Anterior cingulate cortex (tissue), 58 donors: ENCODE data around the gene PCMTD2.
"Not testable (repeated sequence)": the region's sequence is repeated elsewhere in the genome, so short reads cannot be mapped to it uniquely, and the experiment has no call there.

Source experiments
- DNase-seq, 58 donors: peaks; one replicate each; lab custom pipeline; 2025; lab: John Stamatoyannopoulos, UW

PCMTD2 gene

GRCh38 chr20:64223526-64224067, 32.0 kb upstream of the PCMTD2 start:
- peak in 10 of 58 donors; percentile 6 to 22 (median 16) for DNase-seq

GRCh38 chr20:64224351-64225170, 31.0 kb upstream of the PCMTD2 start:
- peak in 4 of 58 donors; percentile 4 to 26 (median 15) for DNase-seq

DNA sequence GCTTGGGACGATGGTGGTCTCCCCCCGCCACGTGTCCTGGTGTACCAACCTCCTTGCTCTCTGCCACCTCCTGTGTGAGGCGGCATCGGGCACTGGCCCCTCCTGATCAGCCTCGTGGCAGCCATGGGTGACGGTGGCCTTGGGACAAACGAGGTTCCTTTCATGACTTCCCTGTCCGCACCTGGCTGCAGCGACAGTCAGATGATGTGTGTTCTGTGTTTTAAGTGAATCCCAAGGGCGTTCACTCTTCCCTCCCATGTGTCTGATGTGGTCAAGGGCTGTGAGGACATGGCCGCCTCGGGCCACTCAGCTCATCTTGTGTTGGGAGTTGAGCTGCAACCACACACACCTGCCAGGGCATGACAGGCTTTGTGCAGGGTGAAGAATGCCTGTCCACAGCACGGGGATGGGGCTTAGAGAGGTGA, 30.4 kb upstream of the PCMTD2 start:
- no peak for DNase-seq

DNA sequence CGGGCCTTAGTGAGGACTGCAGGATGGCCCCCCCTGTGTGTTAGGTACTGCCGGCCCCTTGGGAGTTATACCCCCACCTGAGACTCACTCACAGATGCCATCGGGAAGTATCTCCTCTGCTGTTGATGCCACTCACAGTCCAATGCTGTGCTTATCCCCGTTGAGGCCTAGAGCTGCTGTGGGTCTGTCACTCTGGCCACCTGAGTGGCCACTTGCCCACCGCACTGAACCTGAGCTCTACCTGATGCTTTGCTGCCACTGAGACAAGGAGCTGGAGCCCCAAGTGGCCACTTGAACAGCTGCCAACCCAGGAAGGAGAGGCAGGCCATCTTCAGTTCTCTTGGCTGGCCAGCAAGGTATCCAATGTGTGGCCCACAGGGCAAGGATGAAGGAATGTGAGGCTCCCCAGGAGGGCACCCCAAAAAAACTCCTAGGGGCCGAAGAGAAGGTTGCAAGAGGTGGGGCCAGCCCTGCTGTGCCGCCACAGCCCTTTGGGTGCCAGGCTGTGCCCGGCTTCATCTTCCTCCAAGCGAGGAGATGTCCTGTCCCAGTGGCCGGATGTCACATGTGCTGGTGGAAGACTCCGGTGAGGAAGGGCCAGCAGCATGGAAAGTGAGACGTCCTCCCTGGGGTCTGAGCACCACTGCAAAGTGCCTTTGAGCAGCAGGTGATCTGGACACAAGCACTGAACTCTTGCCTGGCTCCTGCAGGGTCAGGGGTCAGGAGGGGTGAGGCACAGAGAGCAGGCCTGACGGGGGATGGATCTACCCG, 29.5 kb upstream of the PCMTD2 start:
- no peak for DNase-seq

DNA sequence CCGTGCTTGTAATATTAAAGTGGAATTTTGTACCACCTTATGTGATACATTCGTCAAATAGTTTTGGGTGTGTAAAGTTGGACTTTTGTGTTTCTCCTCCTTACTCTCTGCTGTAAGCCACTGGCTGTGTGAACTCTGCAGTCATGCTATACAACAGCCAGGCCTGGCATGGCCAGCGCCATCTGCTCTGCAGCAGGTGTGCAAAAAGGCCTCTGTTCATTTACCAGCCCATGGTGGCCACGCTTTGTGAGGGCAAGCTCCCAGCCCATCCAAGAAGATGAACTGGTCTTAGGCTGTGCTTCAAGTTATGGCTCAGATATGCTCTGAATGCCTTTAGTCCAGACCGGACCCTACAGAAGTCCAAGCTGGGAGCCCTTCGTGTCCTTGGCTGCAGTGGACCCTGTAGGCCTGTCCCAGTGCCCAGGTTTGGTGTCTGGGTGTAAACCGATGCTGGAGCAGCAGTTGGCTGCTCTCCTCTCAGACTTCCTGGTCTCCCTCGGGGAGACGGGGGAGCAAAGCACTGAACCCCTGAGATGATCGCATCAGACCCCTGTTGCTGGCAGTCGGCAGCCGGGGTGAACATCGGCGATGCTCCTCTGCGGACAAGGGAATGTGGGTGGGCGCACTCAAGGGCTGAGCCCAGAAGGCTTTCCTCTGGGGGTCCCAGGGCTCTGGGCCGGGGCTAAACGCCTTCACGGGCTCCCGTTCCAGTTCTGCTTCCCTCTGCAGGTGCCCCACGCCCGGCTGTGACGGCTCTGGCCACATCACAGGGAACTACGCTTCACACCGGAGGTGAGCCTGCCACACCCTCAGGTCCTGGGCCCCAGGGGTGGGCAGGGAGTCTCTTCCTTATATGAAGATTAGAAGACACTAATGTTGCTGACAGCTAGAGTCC, 28.6 kb upstream of the PCMTD2 start:
- no peak for DNase-seq

DNA sequence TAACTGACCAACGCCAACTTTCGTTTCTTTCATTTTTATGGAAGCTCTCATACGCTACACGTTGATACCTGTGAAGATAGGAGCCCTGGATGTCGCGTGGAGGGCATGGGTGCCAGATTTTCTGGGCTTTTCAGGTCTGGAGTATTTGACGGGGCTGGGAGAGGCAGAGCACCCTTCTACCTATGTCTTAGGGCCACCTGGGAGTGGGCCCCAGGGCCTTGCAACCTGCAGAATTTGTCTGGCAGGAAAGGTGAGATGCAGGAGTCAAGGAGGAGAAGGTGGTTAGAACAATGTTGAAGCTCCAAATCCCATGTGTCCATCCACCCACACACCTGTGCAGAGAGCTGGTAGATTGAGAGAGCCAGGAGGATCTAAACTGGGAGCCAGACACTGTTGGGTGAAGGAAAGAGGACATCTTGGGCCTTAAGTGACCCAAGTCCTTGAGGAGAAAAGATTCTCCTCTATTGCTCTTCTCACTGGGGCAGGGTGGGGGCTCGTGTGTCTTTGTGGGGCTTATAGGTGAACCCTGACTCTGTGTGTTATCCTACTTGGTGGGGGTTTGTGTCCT, 27.4 kb upstream of the PCMTD2 start:
- no peak for DNase-seq

GRCh38 chr20:64228751-64229506, 26.6 kb upstream of the PCMTD2 start:
- DNase-seq: no peak

DNA sequence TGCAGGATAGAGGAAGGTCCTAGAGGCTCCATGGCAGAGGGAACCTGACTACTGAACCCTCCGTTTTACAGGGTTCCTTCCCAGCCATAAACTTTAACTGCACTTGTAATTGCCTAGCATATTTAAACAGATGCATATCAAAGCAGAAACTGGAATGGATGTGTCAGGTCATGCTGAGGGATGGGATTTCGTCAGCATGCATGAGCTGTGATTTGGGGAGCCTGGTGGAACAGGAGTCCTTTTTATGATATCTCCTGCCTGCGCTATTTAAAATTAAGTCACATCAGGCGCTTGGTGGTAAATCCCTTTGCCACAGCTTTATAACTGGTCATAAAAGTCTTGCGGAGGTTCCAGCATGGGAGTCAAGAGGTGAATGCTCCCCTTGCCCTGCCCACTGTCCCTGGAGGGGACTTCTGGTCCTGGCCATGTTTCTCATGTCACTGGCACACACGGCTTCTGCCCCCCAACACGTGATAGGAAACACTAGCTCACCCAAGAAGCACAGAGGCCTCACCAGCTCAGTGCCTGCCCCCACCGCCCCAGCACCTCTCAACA, 26.0 kb upstream of the PCMTD2 start:
- DNase-seq: no peak

DNA sequence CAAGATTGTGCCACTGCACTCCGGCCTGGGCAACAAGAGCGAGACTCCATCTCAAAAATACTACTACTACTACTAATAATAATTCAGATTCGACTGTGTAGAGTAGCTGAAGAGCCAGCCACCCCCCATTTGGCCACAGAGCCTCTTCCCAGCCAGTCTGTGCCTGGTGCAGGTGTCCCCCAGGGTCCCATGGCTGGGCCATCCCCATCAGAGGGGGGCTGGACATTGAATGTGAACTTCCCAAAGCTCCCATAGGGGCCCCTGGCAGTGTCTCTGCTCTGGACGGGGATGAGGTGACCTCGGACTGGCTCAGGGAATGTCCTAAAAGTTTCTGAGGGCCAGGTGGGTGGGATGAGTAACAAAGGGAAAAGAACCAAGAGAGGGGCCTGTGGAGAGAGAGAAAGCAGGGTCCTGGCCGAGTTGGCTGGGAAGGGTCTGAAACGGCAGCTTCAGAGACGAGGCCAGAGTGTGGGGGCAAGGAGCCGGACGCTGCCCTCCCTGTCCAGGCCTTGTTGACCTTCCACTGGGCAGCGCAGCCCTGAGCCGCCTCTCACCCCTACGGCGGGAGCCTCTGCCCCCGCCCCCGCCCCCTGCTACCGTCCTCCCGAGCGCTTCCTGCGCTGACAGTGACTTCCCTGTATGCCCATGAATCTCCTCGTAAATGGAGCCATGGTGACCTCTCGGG, 24.9 kb upstream of the PCMTD2 start:
- no peak for DNase-seq

DNA sequence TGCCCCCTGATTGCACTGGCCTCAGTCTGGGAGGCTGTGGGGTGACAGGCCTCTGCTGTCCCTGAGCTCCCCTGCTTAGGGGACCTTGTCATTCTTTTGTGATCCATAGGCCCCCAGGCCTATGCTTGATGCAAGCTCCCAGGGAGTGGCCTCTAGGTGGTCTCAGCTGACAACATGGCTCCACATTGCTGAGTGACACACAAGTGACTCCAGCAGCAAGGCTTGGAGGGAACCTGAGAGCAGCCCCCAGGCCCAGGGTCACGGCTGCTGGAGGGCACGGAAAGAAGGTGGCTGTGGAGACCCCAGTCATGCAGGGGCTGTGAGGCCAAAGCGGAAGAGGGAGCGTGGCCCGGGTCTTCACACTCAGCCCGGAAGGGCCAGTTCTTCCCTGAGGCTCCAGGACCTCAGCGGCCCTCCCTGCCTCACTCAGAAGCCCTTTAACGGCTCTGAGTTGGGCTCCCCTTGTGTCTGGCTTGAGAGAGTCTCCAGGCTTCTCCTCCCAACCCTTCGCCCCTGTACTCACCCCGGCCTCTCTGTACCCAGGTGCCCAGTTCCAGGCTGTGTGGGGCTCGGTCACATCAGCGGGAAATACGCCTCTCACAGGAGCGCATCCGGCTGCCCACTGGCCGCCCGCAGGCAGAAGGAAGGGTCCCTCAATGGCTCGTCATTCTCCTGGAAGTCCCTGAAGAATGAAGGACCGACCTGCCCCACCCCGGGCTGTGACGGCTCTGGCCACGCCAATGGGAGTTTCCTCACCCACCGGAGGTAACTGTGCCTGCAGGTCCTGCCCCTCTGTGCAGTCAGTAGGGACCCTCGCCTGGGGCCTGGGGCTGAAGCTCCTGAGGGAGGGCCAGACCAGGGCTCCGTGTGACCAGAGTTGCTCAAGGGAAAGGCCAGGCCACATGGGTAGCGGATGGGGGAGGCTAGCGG, 23.7 kb upstream of the PCMTD2 start:
- no peak for DNase-seq

- DNase-seq: peak in 16 of 58 donors; percentile 5 to 46 (median 18)
These were observed 22.8 kb upstream of the PCMTD2 start for GRCh38 chr20:64232794-64233193.

GRCh38 chr20:64233725-64234124, 21.8 kb upstream of the PCMTD2 start:
- peak in 11 of 58 donors; percentile 5 to 54 (median 21) for DNase-seq

DNA sequence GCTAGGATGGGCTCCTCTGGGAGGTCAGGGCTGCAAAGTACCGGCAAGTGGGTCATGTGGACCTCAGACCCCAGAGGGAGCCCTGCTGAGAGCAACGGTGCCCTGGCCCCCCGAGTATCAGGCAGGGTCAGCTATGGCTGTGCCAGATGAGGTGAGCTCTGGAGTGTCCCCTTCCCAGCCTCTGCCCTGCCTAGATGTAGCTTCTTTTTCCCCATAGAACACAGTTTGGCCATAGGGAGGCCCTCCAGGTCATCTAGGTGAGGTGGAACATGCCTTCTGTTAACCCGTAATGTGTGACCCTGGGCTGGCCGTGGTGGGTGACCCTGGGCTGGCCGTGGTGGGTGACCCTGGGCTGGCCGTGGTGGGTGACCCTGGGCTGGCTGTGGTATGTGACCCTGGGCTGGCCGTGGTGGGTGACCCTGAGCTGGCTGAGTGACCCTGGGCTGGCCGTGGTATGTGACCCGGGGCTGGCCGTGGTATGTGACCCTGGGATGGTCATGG, 21.2 kb upstream of the PCMTD2 start:
- DNase-seq: no peak

DNA sequence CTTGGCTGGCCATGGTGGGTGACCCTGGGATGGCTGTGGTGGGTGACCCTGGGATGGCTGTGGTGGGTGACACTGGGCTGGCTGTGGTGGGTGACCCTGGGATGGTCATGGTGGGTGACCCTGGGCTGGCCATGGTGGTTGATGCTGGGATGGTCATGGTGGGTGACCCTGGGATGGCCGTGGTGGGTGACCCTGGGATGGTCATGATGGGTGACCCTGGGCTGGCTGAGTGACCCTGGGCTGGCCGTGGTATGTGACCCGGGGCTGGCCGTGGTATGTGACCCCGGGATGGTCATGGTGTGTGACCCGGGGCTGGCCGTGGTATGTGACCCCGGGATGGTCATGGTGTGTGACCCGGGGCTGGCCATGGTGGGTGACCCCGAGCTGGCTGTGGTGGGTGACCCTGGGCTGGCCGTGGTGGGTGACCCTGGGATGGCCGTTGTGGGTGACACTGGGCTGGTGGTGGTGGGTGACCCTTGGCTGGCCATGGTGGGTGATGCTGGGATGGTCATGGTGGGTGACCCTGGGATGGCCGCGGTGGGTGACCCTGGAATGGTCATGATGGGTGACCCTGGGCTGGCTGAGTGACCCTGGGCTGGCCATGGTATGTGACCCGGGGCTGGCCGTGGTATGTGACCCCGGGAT, 20.5 kb upstream of the PCMTD2 start:
- DNase-seq: not testable (repeated sequence)

DNA sequence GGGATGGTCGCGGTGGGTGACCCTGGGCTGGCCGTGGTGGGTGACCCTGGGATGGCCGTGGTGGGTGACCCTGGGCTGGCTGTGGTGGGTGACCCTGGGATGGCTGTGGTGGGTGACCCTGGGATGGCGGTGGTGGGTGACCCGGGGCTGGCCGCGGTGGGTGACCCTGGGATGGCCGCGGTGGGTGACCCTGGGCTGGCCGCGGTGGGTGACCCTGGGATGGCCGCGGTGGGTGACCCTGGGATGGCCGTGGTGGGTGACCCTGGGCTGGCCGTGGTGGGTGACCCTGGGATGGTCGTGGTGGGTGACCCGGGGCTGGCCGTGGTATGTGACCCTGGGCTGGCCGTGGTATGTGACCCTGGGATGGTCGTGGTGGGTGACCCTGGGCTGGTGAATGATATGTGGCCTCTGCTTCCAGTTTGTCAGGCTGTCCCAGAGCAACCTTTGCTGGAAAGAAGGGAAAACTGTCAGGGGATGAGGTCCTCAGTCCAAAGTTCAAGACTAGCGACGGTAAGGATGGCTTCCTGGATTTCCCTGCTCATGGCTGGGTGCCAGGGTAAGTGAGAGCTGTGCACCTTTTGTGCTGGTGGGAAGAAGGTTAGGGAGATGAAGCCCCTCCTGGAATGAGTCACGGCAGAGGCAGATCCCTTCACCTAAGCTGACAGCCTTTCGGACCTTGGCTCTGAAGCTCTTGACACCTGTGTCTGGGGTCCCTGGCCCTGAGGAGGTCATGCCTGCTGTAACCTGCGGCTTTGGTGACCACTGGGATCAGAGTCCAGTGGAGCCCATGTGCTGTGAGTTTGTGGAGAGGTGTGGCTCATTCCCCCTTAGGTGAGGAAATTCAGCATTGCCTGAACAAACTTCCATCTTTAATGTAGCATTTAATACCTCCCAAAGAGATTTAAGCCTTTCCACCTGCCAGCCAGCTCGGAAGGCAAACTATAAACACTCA, 19.1 kb upstream of the PCMTD2 start:
- DNase-seq: no peak
